ENCODE measurements around the gene ZSCAN32.

DNA sequence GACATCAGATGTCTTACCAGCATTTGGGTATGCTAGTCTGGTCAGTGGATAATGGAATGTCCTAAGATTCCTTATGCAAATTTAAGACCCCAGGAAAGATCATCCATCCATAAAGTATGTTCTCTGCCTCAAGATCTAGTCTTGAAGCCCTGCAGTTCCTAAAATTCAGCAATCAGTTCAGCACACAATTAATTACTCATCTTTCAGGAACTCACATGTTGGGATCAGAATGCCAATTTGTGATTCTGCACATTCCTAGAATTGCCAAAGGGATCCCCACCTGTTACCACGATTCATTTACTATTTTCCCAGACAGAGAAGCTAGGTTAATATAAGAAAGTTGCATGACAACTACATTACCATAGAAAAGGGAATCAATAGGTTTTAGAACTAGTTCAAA is 41.9 kb downstream of the ZSCAN32 start:
- TF ChIP-seq EP300 (IDR thresholded peaks at IDR 0.05): no peak
- TF ChIP-seq, protein P1, sequence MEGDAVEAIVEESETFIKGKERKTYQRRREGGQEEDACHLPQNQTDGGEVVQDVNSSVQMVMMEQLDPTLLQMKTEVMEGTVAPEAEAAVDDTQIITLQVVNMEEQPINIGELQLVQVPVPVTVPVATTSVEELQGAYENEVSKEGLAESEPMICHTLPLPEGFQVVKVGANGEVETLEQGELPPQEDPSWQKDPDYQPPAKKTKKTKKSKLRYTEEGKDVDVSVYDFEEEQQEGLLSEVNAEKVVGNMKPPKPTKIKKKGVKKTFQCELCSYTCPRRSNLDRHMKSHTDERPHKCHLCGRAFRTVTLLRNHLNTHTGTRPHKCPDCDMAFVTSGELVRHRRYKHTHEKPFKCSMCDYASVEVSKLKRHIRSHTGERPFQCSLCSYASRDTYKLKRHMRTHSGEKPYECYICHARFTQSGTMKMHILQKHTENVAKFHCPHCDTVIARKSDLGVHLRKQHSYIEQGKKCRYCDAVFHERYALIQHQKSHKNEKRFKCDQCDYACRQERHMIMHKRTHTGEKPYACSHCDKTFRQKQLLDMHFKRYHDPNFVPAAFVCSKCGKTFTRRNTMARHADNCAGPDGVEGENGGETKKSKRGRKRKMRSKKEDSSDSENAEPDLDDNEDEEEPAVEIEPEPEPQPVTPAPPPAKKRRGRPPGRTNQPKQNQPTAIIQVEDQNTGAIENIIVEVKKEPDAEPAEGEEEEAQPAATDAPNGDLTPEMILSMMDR (IDR thresholded peaks at IDR 0.05): no peak
- no peak for TF ChIP-seq POLR2AphosphoS5 (IDR thresholded peaks at IDR 0.05)

Data from esophagus muscularis mucosa (tissue), 4 donors.